Liver (tissue), 9 donors: Measurements from ENCODE around the gene DDX39A. TPM values are rescaled to one million over a fixed set of nuclear protein-coding genes. Genes with fewer than 3 reads are reported as not detected.

Experiments used
- DNase-seq: peaks from one replicate; pipeline ENCODE4 v3.0.0-alpha.2; 2017; ENCODE audit warnings: low spot score
- H3K27ac ChIP-seq, 2 donors: one replicate each; pipeline ENCODE4 v1.7.0; 2013; ENCODE audit warnings: inconsistent platforms in 2 of 2, low read length in 2 of 2, control low read depth in 1 of 2, low read depth in 1 of 2, mild to moderate bottlenecking in 1 of 2
- H3K27me3 ChIP-seq, 4 donors: one replicate each; pipeline versions ENCODE4 v1.6.1 to v1.7.0; 2013; ENCODE audit warnings: low read length in 3 of 4, inconsistent platforms in 1 of 4, mild to moderate bottlenecking in 1 of 4, moderate library complexity in 1 of 4; ENCODE audit not compliant: control insufficient read depth in 4 of 4, insufficient read depth in 4 of 4
- H3K36me3 ChIP-seq, 4 donors: one replicate each; pipeline versions ENCODE4 v1.6.1 to v1.7.0; 2013; ENCODE audit warnings: low read length in 3 of 4, mild to moderate bottlenecking in 3 of 4, low read depth in 1 of 4, moderate library complexity in 1 of 4; ENCODE audit not compliant: control insufficient read depth in 4 of 4, insufficient read depth in 3 of 4
- H3K4me1 ChIP-seq, 4 donors: one replicate each; pipeline versions ENCODE4 v1.6.1 to v1.7.0; 2013; ENCODE audit warnings: low read length in 3 of 4, mild to moderate bottlenecking in 3 of 4, moderate library complexity in 1 of 4; ENCODE audit not compliant: control insufficient read depth in 4 of 4, insufficient read depth in 4 of 4
- H3K4me3 ChIP-seq, 3 donors: one replicate each; pipeline versions ENCODE4 v1.6.1 to v1.7.0; 2013; ENCODE audit warnings: low read length in 3 of 3, control low read depth in 1 of 3, low read depth in 1 of 3, mild to moderate bottlenecking in 1 of 3
- H3K9ac ChIP-seq, 2 donors: one replicate each; pipeline ENCODE4 v1.7.0; 2013; ENCODE audit warnings: low read length in 2 of 2, mild to moderate bottlenecking in 2 of 2, moderate library complexity in 2 of 2, control low read depth in 1 of 2, low read depth in 1 of 2
- H3K9me3 ChIP-seq, 4 donors: one replicate each; pipeline versions ENCODE4 v1.6.1 to v1.7.0; 2013; ENCODE audit warnings: low read length in 3 of 4; ENCODE audit not compliant: control insufficient read depth in 4 of 4
- ATF3 ChIP-seq: IDR thresholded peaks from 2 replicates; pipeline ENCODE4 v1.6.1; 2016; ENCODE audit warnings: antibody characterized with exemption
- EGR1 ChIP-seq, 2 donors: IDR thresholded peaks; 2 replicates each; pipeline ENCODE4 v1.6.1; 2016 to 2018; ENCODE audit warnings: antibody characterized with exemption in 2 of 2, low read depth in 2 of 2
- FOXA1 ChIP-seq: IDR thresholded peaks from 2 replicates; pipeline ENCODE4 v1.6.1; 2016; ENCODE audit warnings: antibody characterized with exemption
- FOXA2 ChIP-seq: IDR thresholded peaks from 2 replicates; pipeline ENCODE4 v1.6.1; 2016; ENCODE audit warnings: antibody characterized with exemption
- GABPA ChIP-seq, 2 donors: IDR thresholded peaks in 1 of 2; conservative IDR thresholded peaks in 1 of 2; 2 replicates each; pipeline ENCODE4 v1.6.1; 2016; ENCODE audit warnings: antibody characterized with exemption in 2 of 2, mild to moderate bottlenecking in 1 of 2, moderate library complexity in 1 of 2
- HNF4A ChIP-seq, 2 donors: conservative IDR thresholded peaks; 2 replicates each; pipeline ENCODE4 v1.6.1; 2016; ENCODE audit warnings: antibody characterized with exemption in 2 of 2, mild to moderate bottlenecking in 2 of 2
- NR2F2 ChIP-seq: IDR thresholded peaks from 2 replicates; pipeline ENCODE4 v1.6.1; 2016; ENCODE audit warnings: antibody characterized with exemption
- RAD21 ChIP-seq, 2 donors: IDR thresholded peaks; 2 replicates each; pipeline ENCODE4 v1.6.1; 2016; ENCODE audit warnings: antibody characterized with exemption in 2 of 2, mild to moderate bottlenecking in 2 of 2
- RXRA ChIP-seq, 2 donors: IDR thresholded peaks; 2 replicates each; pipeline ENCODE4 v1.6.1; 2017 to 2018; ENCODE audit warnings: antibody characterized with exemption in 2 of 2, mild to moderate bottlenecking in 1 of 2
- SP1 ChIP-seq: IDR thresholded peaks from 2 replicates; pipeline ENCODE4 v1.6.1; 2018; ENCODE audit warnings: antibody characterized with exemption, mild to moderate bottlenecking
- YY1 ChIP-seq: IDR thresholded peaks from 2 replicates; pipeline ENCODE4 v1.6.1; 2016; ENCODE audit warnings: antibody characterized with exemption, mild to moderate bottlenecking
- WGBS: extraction: QIAGEN DNeasy Blood & Tissue Kit; methylation state at CpG from one replicate; pipeline ENCODE4 v1.1.7; 2013; 5-methylcytosine and 5-hydroxymethylcytosine counted together
- polyA plus RNA-seq, 2 donors: library from polyadenylated mRNA; stranded (reverse) in 1 of 2; unstranded in 1 of 2; fragments of 200-250 nt in 1 of 2; fragments of >200 nt in 1 of 2; fragmentation: Nextera tagmentation in 1 of 2; extraction: Ambion mirVana in 1 of 2; gene quantifications; one replicate each; pipeline versions ENCODE4 v1.2.1 to v1.2.3, GENCODE V29; 2013 to 2015
- total RNA-seq, 2 donors: library from RNA; depleted of rRNA; stranded (reverse); fragments of >200 nt; gene quantifications; one replicate each; pipeline ENCODE4 v1.2.3, GENCODE V29; 2014
- TF ChIP-seq, protein P1 (sequence below): fragments of 150-350 bp; IDR thresholded peaks from 2 replicates; pipeline ENCODE4 v1.5.1; 2017; ENCODE audit warnings: improper control_type of control experiment, low read depth, low read length; ENCODE audit not compliant: missing input control
- TF ChIP-seq, protein P2 (sequence below): IDR thresholded peaks from 2 replicates; pipeline ENCODE4 v1.6.1; 2016; ENCODE audit warnings: antibody characterized with exemption, mild to moderate bottlenecking
- donor health status: healthy.
- donor health status: healthy.
- donor health status: healthy.
- donor health status: healthy.
- donor health status: healthy.

Gene DDX39A
- total and polyA plus RNA-seq, 4 donors = 24.9 to 54.7 (median 35.4) TPM

GRCh38 chr19:14428882-14429416, 9.8 kb upstream of the DDX39A start:
- WGBS = 67% methylated on average over 4 of the region's 4 CpGs
- H3K27ac ChIP-seq = no peak overlapping the region
- H3K27me3 ChIP-seq = no peaks in the 10 kb centered on the region
- H3K9ac ChIP-seq = no peak overlapping the region
- no peak for DNase-seq
- H3K4me3 ChIP-seq = no peak overlapping the region
- H3K36me3 ChIP-seq = no peaks in the 10 kb centered on the region
- no peaks in the 10 kb centered on the region for H3K9me3 ChIP-seq
- TF ChIP-seq RXRA (IDR thresholded peaks at IDR 0.05) = no peak
- H3K4me1 ChIP-seq = peaks cover 2 to 13% (median 8%) of the 10 kb centered on the region in 4 donors

DNA sequence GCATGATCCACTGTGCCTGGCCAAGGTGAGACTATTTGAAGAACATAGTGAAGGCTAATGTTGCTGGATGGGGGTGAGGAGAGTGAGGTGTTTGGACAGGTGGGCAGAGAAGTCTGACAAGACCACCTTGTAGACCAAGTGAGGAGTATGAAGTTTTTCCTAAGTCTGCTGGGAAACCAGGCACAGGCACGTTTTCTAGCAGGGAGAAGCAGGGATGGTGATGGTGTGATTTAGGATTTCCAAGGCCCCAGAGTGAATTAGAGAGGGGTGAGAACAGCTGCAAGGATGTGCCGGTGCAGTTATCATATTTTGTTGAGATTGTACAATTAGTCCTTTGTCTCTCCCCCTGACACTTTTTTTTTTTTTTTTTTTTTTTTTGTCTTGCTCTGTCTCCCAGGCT, 8.3 kb upstream of the DDX39A start:
- Histone ChIP-seq H3K4me3 (no peak overlapping the region), H3K36me3 (no peaks in the 10 kb centered on the region), H3K9me3 (no peaks in the 10 kb centered on the region), H3K27ac (no peak overlapping the region), H3K27me3 (no peaks in the 10 kb centered on the region), H3K9ac (no peak overlapping the region), H3K4me1 (peaks cover 0 to 3% (median 2%) of the 10 kb centered on the region in 4 donors)
- TF ChIP-seq ATF3 (no peak), NR2F2 (no peak), FOXA2 (no peak)
- WGBS = 79% methylated on average over 2 of the region's 2 CpGs
- DNase-seq = no peak

DNA sequence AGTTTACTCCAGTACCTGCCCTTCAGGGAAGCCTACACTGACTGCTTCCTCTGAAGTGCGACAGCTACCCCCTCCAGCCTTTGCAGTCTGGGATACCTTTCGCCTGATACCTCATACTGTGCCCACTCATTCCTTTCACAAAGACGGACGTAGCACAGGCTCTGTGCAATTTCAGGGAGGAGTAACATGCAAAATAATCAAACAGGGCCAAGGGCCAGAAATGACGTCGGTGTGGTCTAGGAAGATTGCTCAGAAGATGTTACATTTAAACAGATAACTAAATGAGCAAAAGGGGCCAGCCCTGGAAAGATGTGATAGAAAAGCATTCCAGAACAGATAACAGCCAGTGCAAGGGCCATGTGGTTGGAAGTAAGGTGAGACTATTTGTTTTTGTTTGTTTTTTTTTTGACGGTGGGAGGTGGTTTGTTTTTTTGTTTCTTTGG, 6.6 kb upstream of the DDX39A start:
- TF ChIP-seq, protein P1, sequence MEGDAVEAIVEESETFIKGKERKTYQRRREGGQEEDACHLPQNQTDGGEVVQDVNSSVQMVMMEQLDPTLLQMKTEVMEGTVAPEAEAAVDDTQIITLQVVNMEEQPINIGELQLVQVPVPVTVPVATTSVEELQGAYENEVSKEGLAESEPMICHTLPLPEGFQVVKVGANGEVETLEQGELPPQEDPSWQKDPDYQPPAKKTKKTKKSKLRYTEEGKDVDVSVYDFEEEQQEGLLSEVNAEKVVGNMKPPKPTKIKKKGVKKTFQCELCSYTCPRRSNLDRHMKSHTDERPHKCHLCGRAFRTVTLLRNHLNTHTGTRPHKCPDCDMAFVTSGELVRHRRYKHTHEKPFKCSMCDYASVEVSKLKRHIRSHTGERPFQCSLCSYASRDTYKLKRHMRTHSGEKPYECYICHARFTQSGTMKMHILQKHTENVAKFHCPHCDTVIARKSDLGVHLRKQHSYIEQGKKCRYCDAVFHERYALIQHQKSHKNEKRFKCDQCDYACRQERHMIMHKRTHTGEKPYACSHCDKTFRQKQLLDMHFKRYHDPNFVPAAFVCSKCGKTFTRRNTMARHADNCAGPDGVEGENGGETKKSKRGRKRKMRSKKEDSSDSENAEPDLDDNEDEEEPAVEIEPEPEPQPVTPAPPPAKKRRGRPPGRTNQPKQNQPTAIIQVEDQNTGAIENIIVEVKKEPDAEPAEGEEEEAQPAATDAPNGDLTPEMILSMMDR = no peak
- TF ChIP-seq ATF3 (no peak), GABPA (IDR thresholded peaks at IDR 0.05 in 1 of 2, conservative IDR thresholded peaks at IDR 0.05 in 1 of 2) (no peak), SP1 (no peak), FOXA1 (no peak), HNF4A (conservative IDR thresholded peaks at IDR 0.05) (no peak), YY1 (no peak), RAD21 (IDR thresholded peaks at IDR 0.05) (no peak), FOXA2 (no peak), EGR1 (IDR thresholded peaks at IDR 0.05; ENCODE audit: low read depth in 2 of 2) (no peak)
- TF ChIP-seq, protein P2, sequence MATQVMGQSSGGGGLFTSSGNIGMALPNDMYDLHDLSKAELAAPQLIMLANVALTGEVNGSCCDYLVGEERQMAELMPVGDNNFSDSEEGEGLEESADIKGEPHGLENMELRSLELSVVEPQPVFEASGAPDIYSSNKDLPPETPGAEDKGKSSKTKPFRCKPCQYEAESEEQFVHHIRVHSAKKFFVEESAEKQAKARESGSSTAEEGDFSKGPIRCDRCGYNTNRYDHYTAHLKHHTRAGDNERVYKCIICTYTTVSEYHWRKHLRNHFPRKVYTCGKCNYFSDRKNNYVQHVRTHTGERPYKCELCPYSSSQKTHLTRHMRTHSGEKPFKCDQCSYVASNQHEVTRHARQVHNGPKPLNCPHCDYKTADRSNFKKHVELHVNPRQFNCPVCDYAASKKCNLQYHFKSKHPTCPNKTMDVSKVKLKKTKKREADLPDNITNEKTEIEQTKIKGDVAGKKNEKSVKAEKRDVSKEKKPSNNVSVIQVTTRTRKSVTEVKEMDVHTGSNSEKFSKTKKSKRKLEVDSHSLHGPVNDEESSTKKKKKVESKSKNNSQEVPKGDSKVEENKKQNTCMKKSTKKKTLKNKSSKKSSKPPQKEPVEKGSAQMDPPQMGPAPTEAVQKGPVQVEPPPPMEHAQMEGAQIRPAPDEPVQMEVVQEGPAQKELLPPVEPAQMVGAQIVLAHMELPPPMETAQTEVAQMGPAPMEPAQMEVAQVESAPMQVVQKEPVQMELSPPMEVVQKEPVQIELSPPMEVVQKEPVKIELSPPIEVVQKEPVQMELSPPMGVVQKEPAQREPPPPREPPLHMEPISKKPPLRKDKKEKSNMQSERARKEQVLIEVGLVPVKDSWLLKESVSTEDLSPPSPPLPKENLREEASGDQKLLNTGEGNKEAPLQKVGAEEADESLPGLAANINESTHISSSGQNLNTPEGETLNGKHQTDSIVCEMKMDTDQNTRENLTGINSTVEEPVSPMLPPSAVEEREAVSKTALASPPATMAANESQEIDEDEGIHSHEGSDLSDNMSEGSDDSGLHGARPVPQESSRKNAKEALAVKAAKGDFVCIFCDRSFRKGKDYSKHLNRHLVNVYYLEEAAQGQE = no peak
- no peak for DNase-seq
- Histone ChIP-seq H3K9ac (no peak overlapping the region), H3K4me3 (no peak overlapping the region), H3K27me3 (no peaks in the 10 kb centered on the region), H3K9me3 (no peaks in the 10 kb centered on the region), H3K27ac (no peak overlapping the region), H3K36me3 (no peaks in the 10 kb centered on the region), H3K4me1 (no peaks in the 10 kb centered on the region)
- 79% methylated on average over 7 of the region's 7 CpGs for WGBS
